Activated naive CD8-positive, alpha-beta T cell treated with anti-CD3 and anti-CD28 coated beads, Interleukin-2, amount 10 ng/mL, durations not matched to agents 7 days and 5 days (primary cell): ENCODE data around the gene RING1. TPM values are rescaled to one million over a fixed set of nuclear protein-coding genes. Genes with fewer than 3 reads are reported as not detected.

Experiments
- ATAC-seq: fragments of 150-1000 bp; cut with Tn5 transposase; one replicate; pipeline ENCODE4 v1.10.0; 2021; ENCODE audit warnings: low read depth, moderate library complexity
- POLR2A ChIA-PET: fragments of 350-600 bp; sonication (Branson Sonifier 250); formaldehyde crosslinking; loops from one replicate; lab custom pipeline; 2021; ENCODE audit warnings: antibody characterized with exemption; lab: Charles Lee
- DNase-seq: peaks from one replicate; pipeline ENCODE4 v3.0.0; 2021
- H3K27ac Mint-ChIP-seq: one replicate; pipeline ENCODE4 v1.8.0; 2022; ENCODE audit warnings: mild to moderate bottlenecking, mixed read lengths
- H3K27me3 Mint-ChIP-seq: one replicate; pipeline ENCODE4 v1.8.0; 2022; ENCODE audit warnings: mild to moderate bottlenecking, moderate library complexity, mixed read lengths
- H3K36me3 Mint-ChIP-seq: one replicate; pipeline ENCODE4 v1.8.0; 2021; ENCODE audit warnings: mild to moderate bottlenecking, mixed read lengths
- H3K4me1 Mint-ChIP-seq: one replicate; pipeline ENCODE4 v1.8.0; 2021; ENCODE audit warnings: mixed read lengths
- H3K4me3 Mint-ChIP-seq: one replicate; pipeline ENCODE4 v1.8.0; 2022; ENCODE audit warnings: mild to moderate bottlenecking, moderate library complexity, mixed read lengths
- H3K9me3 Mint-ChIP-seq: one replicate; pipeline ENCODE4 v1.8.0; 2021; ENCODE audit warnings: mixed read lengths
- total RNA-seq, 2 experiments: library from RNA; stranded (reverse); gene quantifications; one replicate each; pipeline ENCODE4 v1.2.3, GENCODE V29; 2021

RING1 gene
- total RNA-seq, 2 experiments from 2014 or later = 41.2 to 41.8 TPM

DNA sequence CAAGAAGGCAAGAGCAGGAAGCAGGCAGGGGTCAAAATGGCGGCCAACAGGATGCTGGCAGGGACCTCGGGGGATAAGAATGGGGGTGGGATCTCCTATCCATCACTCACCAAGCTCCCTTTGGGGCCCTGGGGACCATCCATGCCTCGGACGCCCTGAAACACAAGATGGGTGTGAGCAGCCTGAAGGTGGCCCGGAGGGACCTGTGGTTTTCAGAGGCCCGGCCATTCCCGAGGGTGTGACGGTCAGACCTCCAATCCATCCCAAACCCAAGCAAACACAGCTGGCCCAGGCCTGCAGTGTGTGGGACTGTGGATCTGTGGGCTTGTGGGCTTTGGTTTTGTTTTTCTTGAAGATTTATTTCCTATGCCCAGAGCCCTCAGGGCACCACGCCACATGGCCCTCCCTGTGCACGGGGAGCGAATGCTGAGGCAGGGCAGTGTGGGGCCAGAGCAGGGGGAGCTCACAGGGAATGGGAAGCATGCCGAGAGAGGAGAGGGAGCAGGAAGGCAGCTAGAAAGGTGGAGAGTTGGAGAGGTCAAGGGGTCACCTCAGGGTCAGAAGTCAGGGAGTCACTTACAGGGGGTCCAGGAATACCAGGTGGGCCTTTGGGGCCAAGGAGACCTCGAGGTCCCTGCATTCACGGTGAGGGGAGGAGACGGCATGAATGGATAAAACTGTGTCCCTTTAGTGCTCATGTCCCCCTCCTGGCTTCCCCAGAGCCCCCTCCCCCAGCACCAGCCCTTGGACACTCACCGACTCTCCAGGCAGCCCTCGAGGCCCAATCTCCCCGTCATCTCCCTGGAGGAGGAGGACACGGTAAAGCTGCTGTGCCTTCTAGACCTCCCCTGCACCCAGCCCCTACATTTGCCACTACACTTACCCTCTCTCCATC, 30.5 kb upstream of the RING1 start:
- H3K27ac Mint-ChIP-seq = peak overlapping the region; percentile 19
- DNase-seq (no peak), ATAC-seq (no peak)
- peaks cover 2% of the 10 kb centered on the region for H3K4me1 Mint-ChIP-seq
- peaks cover 3% of the 10 kb centered on the region for H3K36me3 Mint-ChIP-seq
- POLR2A ChIA-PET = no interaction called here
- no peak overlapping the region for H3K4me3 Mint-ChIP-seq
- peaks cover 2% of the 10 kb centered on the region for H3K27me3 Mint-ChIP-seq
- peaks cover 2% of the 10 kb centered on the region for H3K9me3 Mint-ChIP-seq

DNA sequence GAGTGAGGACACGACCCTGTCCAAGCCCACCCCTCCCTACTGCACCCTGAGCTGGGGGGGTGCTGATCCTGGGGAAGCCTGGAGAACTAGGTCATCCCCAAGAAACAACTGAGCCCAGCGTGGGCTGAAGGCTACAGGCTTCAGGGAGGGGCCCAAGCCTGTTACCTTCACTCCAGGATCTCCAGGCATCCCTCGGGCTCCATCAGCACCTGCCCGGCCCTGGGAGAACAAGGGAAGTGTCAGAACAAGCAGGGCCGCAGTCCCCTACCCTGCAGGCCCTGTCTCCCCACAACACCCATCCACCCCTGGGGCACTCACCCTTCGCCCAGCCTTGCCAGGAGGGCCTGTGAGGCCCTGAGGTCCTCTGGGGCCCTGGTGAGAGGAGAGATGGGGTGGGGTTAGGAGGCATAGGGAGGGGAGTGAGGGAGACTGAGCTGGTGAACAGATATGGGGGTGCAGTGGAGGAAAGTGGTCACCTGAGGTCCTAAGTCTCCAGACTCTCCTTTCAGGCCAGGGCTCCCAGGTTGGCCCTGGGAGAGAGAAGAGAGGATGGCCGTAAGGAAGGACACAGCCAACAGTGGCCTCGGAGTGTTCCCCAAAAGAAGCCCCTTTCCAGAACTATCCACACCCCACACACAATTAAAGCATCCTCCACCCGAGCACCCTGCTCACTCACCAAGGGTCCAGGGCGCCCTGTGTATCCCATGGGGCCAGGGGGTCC, 29.4 kb upstream of the RING1 start:
- H3K27me3 Mint-ChIP-seq = peaks cover 2% of the 10 kb centered on the region
- H3K9me3 Mint-ChIP-seq = peaks cover 12% of the 10 kb centered on the region
- POLR2A ChIA-PET = no interaction called here
- peaks cover 13% of the 10 kb centered on the region for H3K4me1 Mint-ChIP-seq
- H3K36me3 Mint-ChIP-seq = peaks cover 14% of the 10 kb centered on the region
- no peak overlapping the region for H3K27ac Mint-ChIP-seq
- DNase-seq (no peak), ATAC-seq (no peak)
- H3K4me3 Mint-ChIP-seq = no peak overlapping the region

GRCh38 chr6:33181141-33181540, 27.2 kb upstream of the RING1 start:
- Mint-ChIP-seq H3K9me3 (peaks cover 16% of the 10 kb centered on the region), H3K36me3 (peaks cover 20% of the 10 kb centered on the region), H3K4me1 (peaks cover 17% of the 10 kb centered on the region), H3K4me3 (no peak overlapping the region), H3K27ac (peak overlapping the region; percentile 0), H3K27me3 (peaks cover 6% of the 10 kb centered on the region)
- POLR2A ChIA-PET = no interaction called here
- ATAC-seq (no peak), DNase-seq (no peak)

DNA sequence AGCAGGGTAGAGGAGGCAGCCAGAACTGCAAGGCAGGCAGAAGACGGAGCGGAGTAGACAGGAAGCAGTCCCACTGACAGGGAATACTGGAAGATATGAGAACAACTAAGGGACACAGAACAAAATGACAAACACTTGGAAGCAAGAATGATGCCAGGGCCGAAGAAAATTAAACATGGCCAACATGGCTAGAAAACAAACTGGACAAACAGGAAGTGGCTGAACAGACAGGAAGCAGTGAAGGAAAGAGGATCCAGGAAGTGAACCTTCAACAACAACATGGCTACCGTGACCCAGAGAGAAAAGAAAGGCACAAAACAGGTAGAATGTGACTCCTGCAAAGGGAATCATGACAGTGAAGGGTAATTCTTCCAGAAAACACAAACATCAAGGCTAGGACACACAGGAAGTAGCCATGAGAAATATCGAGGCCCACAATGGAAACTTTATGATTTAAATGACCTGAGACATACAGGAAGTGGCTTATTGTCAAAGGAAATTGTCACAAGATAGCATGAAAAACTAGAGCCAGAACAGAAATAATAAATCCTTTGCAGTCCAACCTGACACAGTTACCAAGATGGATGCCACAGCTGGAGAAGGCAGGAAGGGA, 25.1 kb upstream of the RING1 start:
- POLR2A ChIA-PET = interaction anchor here (0.5 to 1.7 kb wide), 8 partner anchors 13 to 211 kb away, joined by 3 to 5 read pairs (median 4); partner anchors contain the start of genes RING1 and RPS18
- Mint-ChIP-seq H3K9me3 (peaks cover 16% of the 10 kb centered on the region), H3K36me3 (peaks cover 24% of the 10 kb centered on the region), H3K27me3 (peaks cover 16% of the 10 kb centered on the region), H3K4me3 (peak overlapping the region; percentile 61), H3K27ac (peak overlapping the region; percentile 95), H3K4me1 (peaks cover 17% of the 10 kb centered on the region)
- ATAC-seq (peak; percentile 34), DNase-seq (no peak)

DNA sequence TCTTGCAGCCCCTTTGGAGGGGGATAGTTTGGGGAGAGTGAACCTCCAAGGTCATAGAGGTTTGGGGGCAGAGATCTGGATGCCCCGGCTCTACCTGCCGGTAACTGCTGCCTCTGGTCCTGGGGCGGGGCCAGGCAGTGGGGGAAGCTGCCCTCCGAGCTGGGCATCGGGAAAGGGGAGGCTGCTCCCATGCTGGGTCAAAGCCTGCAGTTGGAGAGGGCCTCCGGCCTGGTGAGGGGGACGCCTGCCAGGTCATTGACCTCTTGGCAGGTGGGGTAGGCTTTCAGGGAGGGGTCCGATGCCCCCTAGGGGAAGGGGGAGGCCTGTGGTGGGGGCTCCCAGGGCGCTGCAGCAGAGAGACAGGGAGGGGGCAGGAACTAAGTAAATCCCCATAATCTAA, 23.1 kb upstream of the RING1 start:
- POLR2A ChIA-PET = no interaction called here
- ATAC-seq = no peak
- Mint-ChIP-seq H3K4me1 (peaks cover 17% of the 10 kb centered on the region), H3K27me3 (peaks cover 20% of the 10 kb centered on the region), H3K9me3 (peaks cover 16% of the 10 kb centered on the region), H3K36me3 (peaks cover 24% of the 10 kb centered on the region), H3K4me3 (no peak overlapping the region), H3K27ac (peak overlapping the region; percentile 50)
- DNase-seq = no peak

DNA sequence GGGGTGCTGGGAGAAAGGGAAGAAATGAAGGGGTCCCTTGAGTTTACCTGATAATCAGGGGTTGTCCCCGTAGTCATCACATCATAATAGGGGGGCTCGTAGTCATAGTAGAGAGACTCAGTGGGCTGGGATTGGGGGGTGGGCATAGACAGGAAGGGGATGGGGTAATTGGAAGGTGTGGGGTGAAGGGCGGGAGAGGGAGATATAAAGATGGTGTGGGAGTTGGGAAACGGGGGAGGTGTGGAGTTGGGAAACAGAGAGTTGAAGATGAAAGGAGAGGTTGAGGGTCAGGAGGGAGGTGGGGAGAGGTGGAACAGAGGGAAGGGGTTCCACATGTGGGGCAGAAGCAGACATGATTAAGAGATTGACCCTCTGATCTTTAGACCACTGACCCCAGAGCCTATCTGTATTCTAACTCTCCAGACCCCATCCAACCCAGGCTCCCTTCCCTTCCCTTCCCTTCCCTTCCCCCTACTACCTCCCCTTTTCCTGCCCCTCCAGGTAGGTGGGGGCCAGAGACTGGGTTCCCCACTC, 22.6 kb upstream of the RING1 start:
- Mint-ChIP-seq H3K4me3 (no peak overlapping the region), H3K27ac (no peak overlapping the region), H3K9me3 (peaks cover 16% of the 10 kb centered on the region), H3K27me3 (peaks cover 23% of the 10 kb centered on the region), H3K36me3 (peaks cover 24% of the 10 kb centered on the region), H3K4me1 (peaks cover 17% of the 10 kb centered on the region)
- ATAC-seq = no peak
- POLR2A ChIA-PET = no interaction called here
- no peak for DNase-seq

- H3K4me1 Mint-ChIP-seq = peaks cover 16% of the 10 kb centered on the region
- POLR2A ChIA-PET = no interaction called here
- H3K9me3 Mint-ChIP-seq = peaks cover 13% of the 10 kb centered on the region
- ATAC-seq = no peak
- no peak overlapping the region for H3K27ac Mint-ChIP-seq
- peaks cover 41% of the 10 kb centered on the region for H3K27me3 Mint-ChIP-seq
- no peak overlapping the region for H3K4me3 Mint-ChIP-seq
- DNase-seq = no peak
- H3K36me3 Mint-ChIP-seq = peaks cover 22% of the 10 kb centered on the region
Observed at GRCh38 chr6:33187809-33188208, 20.5 kb upstream of the RING1 start.

GRCh38 chr6:33189164-33189563, 19.1 kb upstream of the RING1 start:
- Mint-ChIP-seq H3K9me3 (peaks cover 4% of the 10 kb centered on the region), H3K36me3 (peaks cover 16% of the 10 kb centered on the region), H3K4me3 (no peak overlapping the region), H3K27me3 (peaks cover 46% of the 10 kb centered on the region), H3K27ac (no peak overlapping the region), H3K4me1 (peaks cover 11% of the 10 kb centered on the region)
- no peak for DNase-seq
- POLR2A ChIA-PET = interaction anchor here (1.6 kb wide), 1 partner anchor 11 kb away, joined by 6 read pairs; no protein-coding TSS in a partner anchor
- no peak for ATAC-seq

DNA sequence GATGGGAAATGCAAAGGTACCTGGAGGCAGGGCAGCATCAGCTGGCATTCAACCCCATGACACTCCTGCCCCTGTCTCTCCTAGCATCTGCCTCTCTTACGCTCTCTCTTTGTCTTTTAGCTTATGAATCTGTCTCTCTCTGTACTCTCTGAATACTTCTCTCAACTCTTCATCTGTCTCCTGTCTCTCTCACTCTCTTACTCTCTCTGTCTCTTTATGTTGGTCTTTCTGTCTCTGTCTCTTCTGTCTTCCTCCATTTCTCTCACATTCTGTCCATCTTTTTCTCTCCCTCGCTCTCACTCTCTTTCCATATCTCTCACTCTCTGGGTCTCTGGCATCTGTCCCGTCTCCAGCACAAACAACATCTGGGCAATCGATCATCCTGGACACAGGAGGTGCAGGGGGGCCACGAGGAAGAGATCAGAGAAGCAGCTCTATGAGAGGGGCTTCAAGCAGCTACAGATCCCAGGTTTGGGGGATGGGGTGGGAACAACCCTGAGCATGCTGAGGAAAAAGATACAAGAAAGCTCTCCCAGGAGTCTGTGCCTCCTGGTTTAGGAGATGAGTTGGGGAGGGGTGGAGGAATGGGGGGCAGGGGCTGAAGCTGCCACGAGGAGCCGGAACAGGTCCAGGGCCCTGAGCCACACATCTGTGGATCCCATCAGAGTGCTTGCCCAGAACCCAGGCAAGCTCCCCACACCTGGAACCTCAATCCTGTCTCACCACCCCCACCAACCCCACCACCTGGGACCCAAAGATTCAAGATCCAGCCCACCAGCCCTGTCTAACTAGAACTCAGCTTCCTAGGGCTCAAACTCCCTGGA, 18.5 kb upstream of the RING1 start:
- Mint-ChIP-seq H3K27ac (peak overlapping the region; percentile 1), H3K4me1 (peaks cover 7% of the 10 kb centered on the region), H3K36me3 (peaks cover 15% of the 10 kb centered on the region), H3K9me3 (no peaks in the 10 kb centered on the region), H3K27me3 (peaks cover 46% of the 10 kb centered on the region), H3K4me3 (no peak overlapping the region)
- DNase-seq = no peak
- POLR2A ChIA-PET = interaction anchor here (0.6 to 1.6 kb wide), 2 partner anchors 10 to 13 kb away, joined by 3 to 6 read pairs; no protein-coding TSS in a partner anchor
- no peak for ATAC-seq

GRCh38 chr6:33190504-33191107, 17.7 kb upstream of the RING1 start:
- H3K27me3 Mint-ChIP-seq = peaks cover 44% of the 10 kb centered on the region
- peaks cover 7% of the 10 kb centered on the region for H3K4me1 Mint-ChIP-seq
- no peaks in the 10 kb centered on the region for H3K9me3 Mint-ChIP-seq
- no peak overlapping the region for H3K4me3 Mint-ChIP-seq
- H3K36me3 Mint-ChIP-seq = peaks cover 21% of the 10 kb centered on the region
- ATAC-seq = no peak
- DNase-seq = no peak
- no peak overlapping the region for H3K27ac Mint-ChIP-seq
- POLR2A ChIA-PET = interaction anchor here (0.6 kb wide), 1 partner anchor 12 kb away, joined by 3 read pairs; no protein-coding TSS in a partner anchor

GRCh38 chr6:33191383-33192104, 16.8 kb upstream of the RING1 start:
- Mint-ChIP-seq H3K9me3 (no peaks in the 10 kb centered on the region), H3K27ac (no peak overlapping the region), H3K27me3 (peaks cover 39% of the 10 kb centered on the region), H3K36me3 (peaks cover 30% of the 10 kb centered on the region), H3K4me1 (peaks cover 9% of the 10 kb centered on the region), H3K4me3 (no peak overlapping the region)
- POLR2A ChIA-PET = no interaction called here
- DNase-seq (no peak), ATAC-seq (no peak)
